Lung (tissue), 16 donors: ENCODE results near the gene PHB1. TPM values are rescaled to one million over a fixed set of nuclear protein-coding genes. Genes with fewer than 3 reads are reported as not detected.

Source experiments
- ATAC-seq: fragments of 200-7000 bp; cut with Tn5 transposase; one replicate; pipeline ENCODE4 v1.9.1; 2020; ENCODE audit warnings: moderate number of reproducible peaks; ENCODE audit not compliant: insufficient read depth, low FRiP score
- DNase-seq, 3 donors: peaks; one replicate each; pipeline ENCODE4 v3.0.0-alpha.2; 2013 to 2017
- H3K27ac ChIP-seq, 2 donors: one replicate each; pipeline ENCODE4 v1.5.1; 2013; ENCODE audit warnings: mild to moderate bottlenecking in 2 of 2, moderate library complexity in 2 of 2, control low read depth in 1 of 2, inconsistent platforms in 1 of 2, low read depth in 1 of 2, low read length in 1 of 2
- H3K27me3 ChIP-seq, 3 donors: one replicate each; pipeline ENCODE4 v1.5.1; 2013; ENCODE audit warnings: low read length in 2 of 3; ENCODE audit not compliant: control insufficient read depth in 3 of 3, insufficient read depth in 3 of 3
- H3K36me3 ChIP-seq, 4 donors: one replicate each; pipeline ENCODE4 v1.5.1; 2013; ENCODE audit warnings: low read length in 4 of 4, mild to moderate bottlenecking in 1 of 4, moderate library complexity in 1 of 4; ENCODE audit not compliant: control insufficient read depth in 4 of 4, insufficient read depth in 4 of 4
- H3K4me1 ChIP-seq, 5 donors: one replicate each; pipeline ENCODE4 v1.5.1; 2013; ENCODE audit warnings: low read length in 5 of 5, mild to moderate bottlenecking in 2 of 5, moderate library complexity in 1 of 5; ENCODE audit not compliant: control insufficient read depth in 5 of 5, insufficient read depth in 5 of 5
- H3K4me3 ChIP-seq: one replicate; pipeline ENCODE4 v1.5.1; 2013; ENCODE audit warnings: mild to moderate bottlenecking, control low read depth, moderate library complexity
- H3K9ac ChIP-seq, 2 donors: one replicate each; pipeline ENCODE4 v1.5.1; 2013; ENCODE audit warnings: low read length in 2 of 2, control low read depth in 1 of 2; ENCODE audit not compliant: insufficient read depth in 1 of 2
- H3K9me3 ChIP-seq, 4 donors: one replicate each; pipeline ENCODE4 v1.5.1; 2013; ENCODE audit warnings: low read length in 3 of 4, mild to moderate bottlenecking in 1 of 4, moderate library complexity in 1 of 4; ENCODE audit not compliant: control insufficient read depth in 4 of 4, insufficient read depth in 3 of 4
- CTCF ChIP-seq: IDR thresholded peaks from 2 replicates; pipeline ENCODE4 v1.5.1; 2012; ENCODE audit warnings: mild to moderate bottlenecking; ENCODE audit errors: control extremely low read depth, extremely low read depth
- WGBS, 2 donors: extraction: QIAGEN DNeasy Blood & Tissue Kit; methylation state at CpG; one replicate each; pipeline ENCODE4 v1.1.7; 2013; 5-methylcytosine and 5-hydroxymethylcytosine counted together
- long read RNA-seq, 5 donors: transcript quantifications; one replicate each; lab custom pipeline, GENCODE V29; 2026
- polyA plus RNA-seq, 2 donors: library from polyadenylated mRNA; stranded (reverse); fragments of 200-250 nt; gene quantifications; one replicate each; pipeline ENCODE4 v1.2.1, GENCODE V29; 2013
- total RNA-seq, 2 donors: library from RNA; depleted of rRNA in 1 of 2; stranded (reverse); fragments of >200 nt in 1 of 2; gene quantifications; one replicate each; pipeline ENCODE4 v1.2.1, GENCODE V29; 2014 to 2021
- donor health status: control.
- donor health status: control.
- donor health status: Bipolar disorder and iron deficiency.
- donor health status: healthy.
- donor health status: DM: yes; HTN: yes; CAD: no.

Gene PHB1
- 100 to 1,000 TPM in 1 of 2 donors, 10 to 100 TPM in 1; 51.2 to 152 TPM for total RNA-seq
- 100 to 1,000 TPM; 103 to 209 TPM for polyA plus RNA-seq
- long read RNA-seq, donor 1, transcript PHB-201 (7 exons, 1,832 nt): major isoform, 74 of 116 reads
- long read RNA-seq, donor 1, transcript PHB-202 (5 exons, 847 nt): minor isoform, 8 of 116 reads
- long read RNA-seq, donor 1, transcript PHB-211 (2 exons, 852 nt): minor isoform, 7 of 116 reads
- long read RNA-seq, donor 1, partial matches to known transcripts: 23 of 116 reads
- long read RNA-seq, donor 1, other reads (novel, unspliced or antisense): 0 of 116 reads
- long read RNA-seq, donor 2, transcript PHB-201 (7 exons, 1,832 nt): major isoform, 22 of 51 reads
- long read RNA-seq, donor 2, partial matches to known transcripts: 21 of 51 reads
- long read RNA-seq, donor 2, other reads (novel, unspliced or antisense): 0 of 51 reads
- long read RNA-seq, donor 3, transcript PHB-201 (7 exons, 1,832 nt): major isoform, 37 of 60 reads
- long read RNA-seq, donor 3, partial matches to known transcripts: 18 of 60 reads
- long read RNA-seq, donor 3, other reads (novel, unspliced or antisense): 0 of 60 reads
- long read RNA-seq, donor 4, transcript PHB-201 (7 exons, 1,832 nt): major isoform, 26 of 50 reads
- long read RNA-seq, donor 4, transcript PHB-211 (2 exons, 852 nt): minor isoform, 5 of 50 reads
- long read RNA-seq, donor 4, partial matches to known transcripts: 14 of 50 reads
- long read RNA-seq, donor 4, other reads (novel, unspliced or antisense): 0 of 50 reads
- long read RNA-seq, donor 5, transcript PHB-201 (7 exons, 1,832 nt): major isoform, 75 of 111 reads
- long read RNA-seq, donor 5, transcript PHB-202 (5 exons, 847 nt): minor isoform, 5 of 111 reads
- long read RNA-seq, donor 5, partial matches to known transcripts: 26 of 111 reads
- long read RNA-seq, donor 5, other reads (novel, unspliced or antisense): 0 of 111 reads

- no peaks in the 10 kb centered on the region for H3K27me3 ChIP-seq
- ATAC-seq: peak; percentile 100
- peak; percentile 98 to 99 (median 99) for DNase-seq
- peak within 1 kb of the TSS; percentile 21 to 92 for H3K9ac ChIP-seq
- TF ChIP-seq CTCF: no peak
- peak within 1 kb of the TSS; percentile 89 for H3K4me3 ChIP-seq
- 0 to 1% methylated on average over 30 of the region's 30 CpGs for WGBS, 2 donors
- H3K36me3 ChIP-seq: peaks cover 17 to 28% (median 23%) of the 10 kb centered on the region in 4 donors
- H3K27ac ChIP-seq: peak within 1 kb of the TSS; percentile 58 to 74
- H3K4me1 ChIP-seq: peaks cover 0 to 12% (median 4%) of the 10 kb centered on the region in 5 donors
- H3K9me3 ChIP-seq: no peaks in the 10 kb centered on the region
Measured at GRCh38 chr17:49414622-49415350, at the start of gene PHB1. PHB1 (minus strand) TSS chr17:49414882; CDS start chr17:49413264, 1,618 bp downstream.

- H3K27ac ChIP-seq: no peak overlapping the region
- WGBS, 2 donors: 91 to 100% methylated on average over 2 of the region's 2 CpGs
Measured at GRCh38 chr17:49464049-49464448, 49.4 kb upstream of the PHB1 start.

More at GRCh38 chr17:49464049-49464448, 49.4 kb upstream of the PHB1 start:
- no peak for TF ChIP-seq CTCF
- Histone ChIP-seq H3K4me3 (no peak overlapping the region), H3K4me1 (peaks cover 0 to 25% (median 0%) of the 10 kb centered on the region in 5 donors), H3K36me3 (no peaks in the 10 kb centered on the region), H3K9me3 (peaks cover 0 to 13% (median 3%) of the 10 kb centered on the region in 4 donors), H3K9ac (no peak overlapping the region), H3K27me3 (peaks cover 0 to 11% (median 0%) of the 10 kb centered on the region in 3 donors)
- ATAC-seq (no peak), DNase-seq (no peak)
